ENCODE results near the gene ATP7B. TPM values are rescaled to one million over a fixed set of nuclear protein-coding genes. Genes with fewer than 3 reads are reported as not detected.

The ATP7B gene
- total and polyA plus RNA-seq, 7 donors = 0.60 to 8.1 (median 5.0) TPM

GRCh38 chr13:51916962-51917361 lies 94.3 kb downstream of the ATP7B start:
- no peak for DNase-seq
- TF ChIP-seq POLR2AphosphoS5 (IDR thresholded peaks at IDR 0.05) (no peak), POLR2A (IDR thresholded peaks at IDR 0.05) (no peak), EP300 (IDR thresholded peaks at IDR 0.05) (no peak), CTCF (IDR thresholded peaks at IDR 0.05) (no peak)

GRCh38 chr13:51916051-51916818 lies 95.0 kb downstream of the ATP7B start:
- H3K27ac ChIP-seq = no peak overlapping the region
- DNase-seq = no peak
- no peaks in the 10 kb centered on the region for H3K4me1 ChIP-seq
- H3K36me3 ChIP-seq = no peaks in the 10 kb centered on the region
- TF ChIP-seq POLR2A (IDR thresholded peaks at IDR 0.05) (no peak), EP300 (IDR thresholded peaks at IDR 0.05) (no peak), CTCF (IDR thresholded peaks at IDR 0.05) (no peak), POLR2AphosphoS5 (IDR thresholded peaks at IDR 0.05) (no peak)
- WGBS, 2 donors = 93% methylated on average over 7 of the region's 7 CpGs
- no peak overlapping the region for H3K4me3 ChIP-seq
- H3K9me3 ChIP-seq = no peaks in the 10 kb centered on the region
- intact Hi-C loops (cut with DNase I) = no loop called here
- no peaks in the 10 kb centered on the region for H3K27me3 ChIP-seq

More at GRCh38 chr13:51916962-51917361, 94.3 kb downstream of the ATP7B start:
- Histone ChIP-seq H3K4me3 (no peak overlapping the region), H3K27ac (no peak overlapping the region), H3K4me1 (no peaks in the 10 kb centered on the region), H3K36me3 (no peaks in the 10 kb centered on the region), H3K27me3 (no peaks in the 10 kb centered on the region), H3K9me3 (no peaks in the 10 kb centered on the region)
- 97 to 98% methylated on average over 8 of the region's 8 CpGs for WGBS, 2 donors
- intact Hi-C loops (cut with DNase I) = no loop called here

GRCh38 chr13:51914137-51914493 lies 97.1 kb downstream of the ATP7B start:
- Histone ChIP-seq H3K4me1 (no peaks in the 10 kb centered on the region), H3K27ac (no peak overlapping the region), H3K27me3 (no peaks in the 10 kb centered on the region), H3K9me3 (no peaks in the 10 kb centered on the region), H3K36me3 (no peaks in the 10 kb centered on the region), H3K4me3 (no peak overlapping the region)
- intact Hi-C loops (cut with DNase I) = no loop called here
- no peak for DNase-seq
- TF ChIP-seq POLR2A (IDR thresholded peaks at IDR 0.05) (no peak), EP300 (IDR thresholded peaks at IDR 0.05) (no peak), CTCF (IDR thresholded peaks at IDR 0.05) (no peak), POLR2AphosphoS5 (IDR thresholded peaks at IDR 0.05) (no peak)
- 85 to 87% methylated on average over 7 of the region's 7 CpGs for WGBS, 2 donors

GRCh38 chr13:51913421-51914136 lies 97.7 kb downstream of the ATP7B start:
- no peaks in the 10 kb centered on the region for H3K4me1 ChIP-seq
- H3K4me3 ChIP-seq = no peak overlapping the region
- DNase-seq = no peak
- TF ChIP-seq CTCF (IDR thresholded peaks at IDR 0.05) = no peak
- TF ChIP-seq POLR2A (IDR thresholded peaks at IDR 0.05) = no peak
- intact Hi-C loops (cut with DNase I) = no loop called here
- 69 to 70% methylated on average over 4 of the region's 4 CpGs for WGBS, 2 donors
- H3K27ac ChIP-seq = no peak overlapping the region
- H3K27me3 ChIP-seq = no peaks in the 10 kb centered on the region
- H3K9me3 ChIP-seq = no peaks in the 10 kb centered on the region
- no peaks in the 10 kb centered on the region for H3K36me3 ChIP-seq
